Measurements from ENCODE around the gene PUSL1.

PUSL1 gene

GRCh38 chr1:1342584-1343115 lies 34.3 kb downstream of the PUSL1 start:
- H3K27ac ChIP-seq, result no peak overlapping the region
- H3K27me3 ChIP-seq (ENCODE audit: control insufficient read depth, insufficient read depth, low read length), result no peaks in the 10 kb centered on the region
- no peaks in the 10 kb centered on the region for H3K4me1 ChIP-seq
- H3K4me2 ChIP-seq (ENCODE audit: low read length), result no peak overlapping the region
- TF ChIP-seq CTCF (IDR thresholded peaks at IDR 0.05), result no peak
- no peaks in the 10 kb centered on the region for H3K9me3 ChIP-seq (ENCODE audit: control insufficient read depth, low read length)
- no peak overlapping the region for H3K4me3 ChIP-seq (ENCODE audit: low read depth, low read length)
- no peaks in the 10 kb centered on the region for H3K36me3 ChIP-seq (ENCODE audit: control insufficient read depth, insufficient read depth, low read length)
- no peak overlapping the region for H2AFZ ChIP-seq
- H3K79me2 ChIP-seq, result peaks cover 22% of the 10 kb centered on the region
- H3K9ac ChIP-seq, result no peak overlapping the region

GRCh38 chr1:1343811-1344421 lies 35.5 kb downstream of the PUSL1 start:
- Histone ChIP-seq H3K4me3 (ENCODE audit: low read depth, low read length) (no peak overlapping the region), H3K27ac (no peak overlapping the region), H3K9me3 (ENCODE audit: control insufficient read depth, low read length) (no peaks in the 10 kb centered on the region), H3K36me3 (ENCODE audit: control insufficient read depth, insufficient read depth, low read length) (no peaks in the 10 kb centered on the region), H3K79me2 (peaks cover 22% of the 10 kb centered on the region), H3K27me3 (ENCODE audit: control insufficient read depth, insufficient read depth, low read length) (no peaks in the 10 kb centered on the region), H3K9ac (no peak overlapping the region), H3K4me2 (ENCODE audit: low read length) (no peak overlapping the region), H3K4me1 (no peaks in the 10 kb centered on the region), H2AFZ (no peak overlapping the region)
- no peak for TF ChIP-seq CTCF (IDR thresholded peaks at IDR 0.05)

DNA sequence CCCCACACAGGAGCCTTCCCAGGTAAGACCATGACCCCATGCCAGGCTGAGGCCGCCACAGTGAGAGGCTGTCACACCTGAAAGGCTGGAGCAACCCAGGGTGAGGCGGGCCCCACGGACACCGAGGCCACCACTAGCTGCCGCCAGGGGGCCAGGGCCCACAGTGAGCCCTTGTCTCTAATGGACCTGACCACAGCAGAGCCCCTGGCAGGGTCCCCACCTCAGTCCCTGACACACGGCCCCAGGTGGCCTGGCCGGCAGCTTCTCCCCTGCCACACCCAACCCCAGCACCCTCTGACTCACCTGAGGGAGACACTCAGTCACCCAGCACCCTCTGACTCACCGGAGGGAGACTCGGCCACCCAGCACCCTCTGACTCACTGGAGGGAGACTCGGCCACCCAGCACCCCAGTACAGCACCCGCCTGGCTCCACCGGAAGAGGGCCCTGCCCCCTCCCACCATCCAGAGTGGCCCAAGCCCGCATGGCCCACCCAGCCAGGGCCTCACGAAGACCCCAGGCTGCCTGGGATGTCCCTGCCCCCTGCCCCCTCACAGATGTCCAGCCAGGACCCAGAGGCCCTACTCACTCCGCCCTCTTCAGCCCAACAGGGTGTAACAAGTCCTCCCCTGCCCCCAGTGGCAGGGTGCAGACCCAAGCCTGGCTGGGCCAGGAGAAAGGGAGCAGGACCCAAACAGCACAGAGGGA lies 36.4 kb downstream of the PUSL1 start:
- peaks cover 22% of the 10 kb centered on the region for H3K79me2 ChIP-seq
- no peaks in the 10 kb centered on the region for H3K36me3 ChIP-seq (ENCODE audit: control insufficient read depth, insufficient read depth, low read length)
- H3K9ac ChIP-seq, result no peak overlapping the region
- no peaks in the 10 kb centered on the region for H3K9me3 ChIP-seq (ENCODE audit: control insufficient read depth, low read length)
- H2AFZ ChIP-seq, result no peak overlapping the region
- H3K27me3 ChIP-seq (ENCODE audit: control insufficient read depth, insufficient read depth, low read length), result no peaks in the 10 kb centered on the region
- peak; percentile 31 for TF ChIP-seq CTCF (IDR thresholded peaks at IDR 0.05)
- H3K4me1 ChIP-seq, result no peaks in the 10 kb centered on the region
- H3K4me2 ChIP-seq (ENCODE audit: low read length), result no peak overlapping the region
- H3K4me3 ChIP-seq (ENCODE audit: low read depth, low read length), result no peak overlapping the region
- no peak overlapping the region for H3K27ac ChIP-seq

- Histone ChIP-seq H3K79me2 (peaks cover 22% of the 10 kb centered on the region), H2AFZ (no peak overlapping the region), H3K4me2 (ENCODE audit: low read length) (no peak overlapping the region), H3K9ac (no peak overlapping the region), H3K9me3 (ENCODE audit: control insufficient read depth, low read length) (no peaks in the 10 kb centered on the region), H3K27ac (no peak overlapping the region), H3K4me3 (ENCODE audit: low read depth, low read length) (no peak overlapping the region), H3K36me3 (ENCODE audit: control insufficient read depth, insufficient read depth, low read length) (no peaks in the 10 kb centered on the region), H3K27me3 (ENCODE audit: control insufficient read depth, insufficient read depth, low read length) (no peaks in the 10 kb centered on the region), H3K4me1 (no peaks in the 10 kb centered on the region)
- no peak for TF ChIP-seq CTCF (IDR thresholded peaks at IDR 0.05)
Measured at GRCh38 chr1:1345384-1345783, 37.0 kb downstream of the PUSL1 start.

Measured in parathyroid adenoma (tissue), 2 donors.